H1 (cell line): Measurements from ENCODE around the gene PEPD. TPM values are rescaled to one million over a fixed set of nuclear protein-coding genes. Genes with fewer than 3 reads are reported as not detected.

Experiments used
- CTCF ChIA-PET: fragments of 300-600 bp; sonication (Branson Sonifier 250); formaldehyde crosslinking; loops from one replicate; lab custom pipeline; 2021; ENCODE audit not compliant: partially characterized antibody; lab: Charles Lee
- POLR2A ChIA-PET: fragments of 300-600 bp; sonication (Branson Sonifier 250); formaldehyde crosslinking; loops from one replicate; lab custom pipeline; 2021; ENCODE audit warnings: inconsistent platforms; ENCODE audit not compliant: partially characterized antibody; lab: Charles Lee
- DNase-seq, 2 experiments: peaks; one replicate each; pipeline versions ENCODE4 v3.0.0 to v3.0.0-alpha.2; 2010 to 2022; ENCODE audit warnings: low spot score in 2 of 2, low read depth in 1 of 2, mixed read lengths in 1 of 2
- FAIRE-seq: peaks from 2 replicates; lab custom pipeline; 2011; peaks lifted over from hg19 to GRCh38; lab: Jason Lieb, UNC
- H2AFZ ChIP-seq: 2 replicates; pipeline ENCODE4 v1.8.1; 2012; ENCODE audit warnings: low read length, inconsistent platforms
- H2AK5ac ChIP-seq: 2 replicates; pipeline ENCODE4 v1.6.1; 2013; ENCODE audit warnings: low read depth, low read length
- H2BK120ac ChIP-seq: replicated peaks from 2 replicates; pipeline ENCODE3; 2013; ENCODE audit warnings: low read depth, low read length, inconsistent platforms
- H2BK12ac ChIP-seq: 2 replicates; pipeline ENCODE4 v1.6.1; 2013; ENCODE audit warnings: low read depth, low read length
- H2BK15ac ChIP-seq: 2 replicates; pipeline ENCODE4 v1.6.1; 2013; ENCODE audit warnings: low read length
- H2BK20ac ChIP-seq: 2 replicates; pipeline ENCODE4 v1.6.1; 2013; ENCODE audit warnings: low read length
- H2BK5ac ChIP-seq: 2 replicates; pipeline ENCODE4 v1.6.1; 2013; ENCODE audit warnings: low read depth, low read length
- H3K14ac ChIP-seq: 2 replicates; pipeline ENCODE4 v1.6.1; 2013; ENCODE audit warnings: inconsistent platforms; ENCODE audit not compliant: insufficient read length
- H3K18ac ChIP-seq: 2 replicates; pipeline ENCODE4 v1.6.1; 2013; ENCODE audit warnings: low read length; ENCODE audit errors: extremely low read depth
- H3K23ac ChIP-seq: 2 replicates; pipeline ENCODE4 v1.6.1; 2013; ENCODE audit warnings: inconsistent platforms; ENCODE audit not compliant: insufficient read length
- H3K23me2 ChIP-seq: 2 replicates; pipeline ENCODE4 v1.6.1; 2013; ENCODE audit warnings: low read depth, low read length
- H3K27ac ChIP-seq: 2 replicates; pipeline ENCODE4 v1.6.1; 2011; ENCODE audit warnings: low read depth, low read length, inconsistent platforms
- H3K27me3 ChIP-seq, 4 experiments: replicated peaks in 1 of 4; 1 replicate in 1 of 4; 2 replicates in 3 of 4; pipeline versions ENCODE4 v1.6.1 to v1.8.1; 2011 to 2013; ENCODE audit warnings: low read length in 3 of 4, mild to moderate bottlenecking in 3 of 4, inconsistent platforms in 2 of 4, mixed read lengths in 2 of 4, moderate library complexity in 1 of 4; ENCODE audit not compliant: control insufficient read depth in 3 of 4, insufficient read depth in 3 of 4; ENCODE audit errors: extremely low read depth in 1 of 4
- H3K36me3 ChIP-seq, 4 experiments: 2 replicates each; pipeline versions ENCODE4 v1.6.1 to v1.8.1; 2011 to 2013; ENCODE audit warnings: mild to moderate bottlenecking in 4 of 4, low read length in 3 of 4, moderate library complexity in 2 of 4, control low read depth in 1 of 4, inconsistent platforms in 1 of 4; ENCODE audit not compliant: insufficient read depth in 4 of 4, control insufficient read depth in 2 of 4
- H3K4ac ChIP-seq: replicated peaks from 2 replicates; pipeline ENCODE3; 2013; ENCODE audit warnings: low read length, low read depth, mixed read lengths, inconsistent platforms; ENCODE audit not compliant: insufficient read length
- H3K4me1 ChIP-seq, 4 experiments: replicated peaks in 1 of 4; 1 replicate in 1 of 4; 2 replicates in 3 of 4; pipeline versions ENCODE4 v1.6.1 to v1.8.1; 2011 to 2013; ENCODE audit warnings: low read length in 3 of 4, inconsistent platforms in 2 of 4, mixed read lengths in 1 of 4; ENCODE audit not compliant: insufficient read depth in 4 of 4, control insufficient read depth in 3 of 4
- H3K4me2 ChIP-seq, 2 experiments: 2 replicates each; pipeline versions ENCODE4 v1.6.1 to v1.8.1; 2011 to 2013; ENCODE audit warnings: low read depth in 2 of 2, low read length in 2 of 2, control low read depth in 1 of 2, inconsistent platforms in 1 of 2, mild to moderate bottlenecking in 1 of 2; ENCODE audit not compliant: insufficient read depth in 1 of 2
- H3K4me3 ChIP-seq, 4 experiments: fragments of 200-600, 300-600 bp in 1 of 4; sonication (generic), shearing (Covaris generic), sonication (Bioruptor Twin) in 1 of 4; 2 replicates each; pipeline versions ENCODE4 v1.5.1 to v1.8.1; 2011 to 2016; ENCODE audit warnings: low read length in 4 of 4, low read depth in 3 of 4, control low read depth in 2 of 4, inconsistent platforms in 2 of 4, mild to moderate bottlenecking in 2 of 4, mixed read lengths in 1 of 4, moderate library complexity in 1 of 4; ENCODE audit not compliant: insufficient read depth in 2 of 4; ENCODE audit errors: extremely low read depth in 1 of 4
- H3K56ac ChIP-seq: replicated peaks from 2 replicates; pipeline ENCODE3; 2013; ENCODE audit warnings: low read depth, mild to moderate bottlenecking, mixed read lengths, low read length, inconsistent platforms; ENCODE audit not compliant: insufficient read length
- H3K79me1 ChIP-seq: 2 replicates; pipeline ENCODE4 v1.6.1; 2013; ENCODE audit warnings: low read depth, low read length, control low read depth
- H3K79me2 ChIP-seq, 2 experiments: 2 replicates each; pipeline versions ENCODE4 v1.6.1 to v1.8.1; 2012 to 2013; ENCODE audit warnings: low read length in 2 of 2, mild to moderate bottlenecking in 2 of 2, inconsistent platforms in 1 of 2; ENCODE audit not compliant: insufficient read depth in 2 of 2, control insufficient read depth in 1 of 2
- H3K9ac ChIP-seq, 4 experiments: replicated peaks in 1 of 4; 1 replicate in 1 of 4; 2 replicates in 3 of 4; pipeline versions ENCODE4 v1.6.1 to v1.8.1; 2011 to 2013; ENCODE audit warnings: low read depth in 3 of 4, low read length in 3 of 4, control low read depth in 2 of 4, mild to moderate bottlenecking in 2 of 4, moderate library complexity in 2 of 4, inconsistent platforms in 1 of 4; ENCODE audit errors: extremely low read depth in 1 of 4
- H3K9me3 ChIP-seq, 2 experiments: 2 replicates each; pipeline versions ENCODE4 v1.6.1 to v1.8.1; 2012 to 2013; ENCODE audit warnings: mild to moderate bottlenecking in 2 of 2, moderate library complexity in 2 of 2, control low read depth in 1 of 2, inconsistent platforms in 1 of 2, low read depth in 1 of 2, low read length in 1 of 2, mixed read lengths in 1 of 2; ENCODE audit not compliant: insufficient read depth in 2 of 2
- H4K20me1 ChIP-seq, 2 experiments: replicated peaks in 1 of 2; 2 replicates each; pipeline versions ENCODE3 to v1.8.1; 2011 to 2013; ENCODE audit warnings: inconsistent platforms in 2 of 2, low read length in 2 of 2, mild to moderate bottlenecking in 1 of 2; ENCODE audit not compliant: insufficient read depth in 2 of 2, control insufficient read depth in 1 of 2
- H4K5ac ChIP-seq: 2 replicates; pipeline ENCODE4 v1.6.1; 2013; ENCODE audit warnings: low read length, low read depth, mixed read lengths, inconsistent platforms; ENCODE audit not compliant: insufficient read length
- H4K8ac ChIP-seq: 2 replicates; pipeline ENCODE4 v1.8.0; 2013; ENCODE audit warnings: mild to moderate bottlenecking, moderate library complexity, low read length, inconsistent platforms; ENCODE audit not compliant: insufficient read depth; ENCODE audit errors: extremely low read depth
- H4K91ac ChIP-seq: replicated peaks from 2 replicates; pipeline ENCODE3; 2013; ENCODE audit warnings: low read length, mixed read lengths, inconsistent platforms; ENCODE audit not compliant: insufficient read length
- KDM1A ChIP-seq: fragments of 200-600, 300-600 bp; sonication (generic); IDR thresholded peaks from 2 replicates; pipeline ENCODE4 v1.7.1; 2016; ENCODE audit warnings: mild to moderate bottlenecking, low read length, borderline replicate concordance
- WGBS, 2 experiments: shearing (Covaris generic) in 1 of 2; methylation state at CpG; one replicate each; pipeline versions ENCODE4 v1.1.6 to v1.1.7; 2013 to 2015; ENCODE audit warnings: low lambda C conversion rate in 2 of 2, mixed read lengths in 2 of 2, inconsistent platforms in 1 of 2, low coverage in 1 of 2, missing lambda C conversion rate in 1 of 2; ENCODE audit not compliant: insufficient replicate concordance in 2 of 2, insufficient coverage in 1 of 2, insufficient read length in 1 of 2; ENCODE audit errors: extremely low coverage in 1 of 2, missing lambda C conversion rate in 1 of 2; 5-methylcytosine and 5-hydroxymethylcytosine counted together
- polyA plus RNA-seq, 7 experiments: library from polyadenylated mRNA; depleted of rRNA in 3 of 7; stranded (reverse) in 5 of 7; unstranded in 2 of 7; fragments of >200 nt in 5 of 7; fragments of 200-250 nt in 2 of 7; gene quantifications; 1 replicate in 5 of 7; 2 replicates in 1 of 7; 4 replicates in 1 of 7; pipeline versions ENCODE4 v1.2.1 to v1.2.3, GENCODE V29; 2011 to 2013; ENCODE audit warnings: missing spikeins in 2 of 7, mixed read lengths in 2 of 7
- total RNA-seq: library from RNA; stranded (reverse); fragmentation: NEBNext Ultra II Directional; extraction: Animal tissue kit (Norgen Biotek cat#: 25700); gene quantifications from 2 replicates; pipeline ENCODE4 v1.2.1, GENCODE V29; 2021

PEPD gene
- total and polyA plus RNA-seq, 2 of the 8 experiments (the other 6 are each of a cell fraction or from before 2014, with no cell fraction given) = 84.1 to 178 TPM

DNA sequence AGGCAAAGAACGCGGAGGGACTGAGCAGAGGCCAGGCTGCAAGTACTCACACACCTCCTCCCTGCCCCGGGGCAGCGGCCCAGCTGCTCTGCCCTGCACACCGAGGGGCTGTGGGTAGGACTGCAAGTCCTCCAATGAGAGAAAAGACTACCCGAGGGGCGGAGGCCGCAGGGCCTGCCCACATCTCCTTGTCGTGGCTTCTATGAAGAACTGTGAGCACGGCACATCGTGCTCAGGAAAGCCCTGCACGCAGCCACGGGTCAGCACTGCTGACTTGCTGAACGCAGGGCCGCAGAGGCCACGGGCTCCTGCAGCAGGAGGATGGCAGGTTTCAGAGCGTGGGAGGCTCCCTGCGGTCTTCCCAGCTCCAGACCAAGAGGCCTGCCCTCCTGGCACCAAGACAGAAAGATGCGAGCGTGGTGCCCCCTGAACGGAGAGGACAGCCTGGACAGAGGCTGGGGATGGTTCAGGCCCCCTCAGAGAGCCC, 110.6 kb downstream of the PEPD start:
- peaks cover 0 to 6% (median 5%) of the 10 kb centered on the region in 4 experiments; a peak in 5 of 7 replicates for H3K4me1 ChIP-seq
- H2BK5ac ChIP-seq = no peak overlapping the region
- H2AK5ac ChIP-seq = no peak overlapping the region
- H3K4me2 ChIP-seq = no peak overlapping the region
- H4K8ac ChIP-seq = no peak overlapping the region; the same call in 1 of the 2 replicates
- H3K79me1 ChIP-seq = 0 out of 2 replicates have a peak, but pooled peaks cover 3% of the 10 kb centered on the region
- H3K23ac ChIP-seq = no peak overlapping the region
- no peak overlapping the region for H2BK12ac ChIP-seq
- no peak overlapping the region for H3K4me3 ChIP-seq
- FAIRE-seq = no peak
- H3K4ac ChIP-seq = no peak overlapping the region
- H2BK20ac ChIP-seq = no peak overlapping the region
- CTCF ChIA-PET = interaction anchor here (1.1 to 24.5 kb wide), 4 partner anchors 13 to 219 kb away, joined by 3 to 426 read pairs (median 43); no protein-coding TSS in a partner anchor
- no peak overlapping the region for H3K18ac ChIP-seq
- no peak for TF ChIP-seq KDM1A
- H3K14ac ChIP-seq = no peak overlapping the region
- no peak overlapping the region for H3K9ac ChIP-seq
- no peak overlapping the region for H3K56ac ChIP-seq
- no peak overlapping the region for H4K91ac ChIP-seq
- no peaks in the 10 kb centered on the region; a peak in 1 of 7 replicates for H3K27me3 ChIP-seq
- WGBS, 2 experiments = 89% methylated on average over 21 of the region's 21 CpGs; no CpG with 5 or more reads in 1 of the 2 experiments
- no peak overlapping the region for H4K5ac ChIP-seq
- no peaks in the 10 kb centered on the region for H3K79me2 ChIP-seq
- no peak for DNase-seq
- H2BK120ac ChIP-seq = no peak overlapping the region
- no peaks in the 10 kb centered on the region for H3K36me3 ChIP-seq
- POLR2A ChIA-PET = interaction anchor here (0.6 to 1.6 kb wide), 3 partner anchors 9 to 184 kb away, joined by 3 read pairs; partner anchors contain the start of gene CEBPA
- peaks cover 0 to 15% of the 10 kb centered on the region in 2 experiments for H4K20me1 ChIP-seq
- H3K23me2 ChIP-seq = no peaks in the 10 kb centered on the region
- H3K27ac ChIP-seq = no peak overlapping the region
- H2AFZ ChIP-seq = no peak overlapping the region
- no peaks in the 10 kb centered on the region for H3K9me3 ChIP-seq
- no peak overlapping the region for H2BK15ac ChIP-seq
